Karpas-422 (cell line): Measurements from ENCODE around the gene CLRN1. TPM values are rescaled to one million over a fixed set of nuclear protein-coding genes. Genes with fewer than 3 reads are reported as not detected.
"Not testable (repeated sequence)": the region's sequence is repeated elsewhere in the genome, so short reads cannot be mapped to it uniquely, and the experiment has no call there.

Experiments used
- DNase-seq: peaks from one replicate; pipeline ENCODE4 v3.0.0-alpha.2; 2015
- H2AFZ ChIP-seq: fragments of 200-600 bp; sonication (generic); 2 replicates; pipeline ENCODE4 v1.6.1; 2014; ENCODE audit warnings: antibody characterized with exemption, low read length, mixed read lengths
- H3K27ac ChIP-seq: fragments of 200-600 bp; sonication (generic); 2 replicates; pipeline ENCODE4 v1.5.1; 2014; ENCODE audit warnings: mild to moderate bottlenecking, low read length, moderate library complexity
- H3K27me3 ChIP-seq: fragments of 200-600 bp; sonication (generic); 2 replicates; pipeline ENCODE4 v1.6.1; 2014; ENCODE audit warnings: low read length, mixed read lengths
- H3K36me3 ChIP-seq: fragments of 200-600 bp; sonication (generic); 2 replicates; pipeline ENCODE4 v1.6.1; 2014; ENCODE audit warnings: low read length, mixed read lengths; ENCODE audit not compliant: insufficient read depth
- H3K4me1 ChIP-seq: fragments of 200-600 bp; sonication (generic); 2 replicates; pipeline ENCODE4 v1.6.1; 2014; ENCODE audit warnings: mild to moderate bottlenecking, low read length, mixed read lengths
- H3K4me2 ChIP-seq: fragments of 200-600 bp; sonication (generic); 2 replicates; pipeline ENCODE4 v1.6.1; 2014; ENCODE audit warnings: low read length, low read depth, mild to moderate bottlenecking; ENCODE audit not compliant: poor library complexity, severe bottlenecking
- H3K4me3 ChIP-seq: fragments of 200-600 bp; sonication (generic); 2 replicates; pipeline ENCODE4 v1.5.1; 2014; ENCODE audit warnings: mild to moderate bottlenecking, antibody characterized with exemption, low read length, mixed read lengths
- H3K79me2 ChIP-seq: fragments of 200-600 bp; sonication (generic); 2 replicates; pipeline ENCODE4 v1.6.1; 2014; ENCODE audit warnings: mild to moderate bottlenecking, low read length, mixed read lengths
- H3K9ac ChIP-seq: fragments of 200-600 bp; sonication (generic); 2 replicates; pipeline ENCODE4 v1.6.0; 2014; ENCODE audit warnings: low read length
- H3K9me2 ChIP-seq: fragments of 200-600 bp; sonication (generic), shearing (Covaris generic); replicated peaks from 2 replicates; pipeline ENCODE4 v1.6.0; 2014; ENCODE audit warnings: mild to moderate bottlenecking, low read length, moderate library complexity; ENCODE audit not compliant: insufficient read depth
- H3K9me3 ChIP-seq: fragments of 300-700, 200-600 bp; sonication (generic); 2 replicates; pipeline ENCODE4 v1.6.1; 2014; ENCODE audit warnings: low read length, mixed read lengths
- H4K20me1 ChIP-seq: fragments of 200-600 bp; sonication (generic); 2 replicates; pipeline ENCODE4 v1.6.1; 2014; ENCODE audit warnings: mild to moderate bottlenecking, antibody characterized with exemption, low read length, low read depth; ENCODE audit not compliant: insufficient read depth
- total RNA-seq: library from RNA; depleted of rRNA; stranded (reverse); fragments of >200 nt; shearing (Covaris generic); gene quantifications from 2 replicates; pipeline ENCODE4 v1.2.3, GENCODE V29; 2014; ENCODE audit warnings: low replicate concordance

Gene CLRN1
- total RNA-seq, 1 experiment from 2014 or later = not detected

GRCh38 chr3:150989208-150989607 lies 16.7 kb upstream of the CLRN1 start:
- Histone ChIP-seq H3K9me3 (no peaks in the 10 kb centered on the region), H3K4me2 (no peak overlapping the region), H3K36me3 (no peaks in the 10 kb centered on the region), H3K27me3 (no peaks in the 10 kb centered on the region), H3K9ac (no peak overlapping the region), H3K4me1 (no peaks in the 10 kb centered on the region), H4K20me1 (no peaks in the 10 kb centered on the region), H2AFZ (no peak overlapping the region), H3K9me2 (no peaks in the 10 kb centered on the region), H3K27ac (no peak overlapping the region), H3K79me2 (no peaks in the 10 kb centered on the region), H3K4me3 (no peak overlapping the region)
- no peak for DNase-seq

GRCh38 chr3:150988395-150988794 lies 15.9 kb upstream of the CLRN1 start:
- not testable (repeated sequence) for DNase-seq, H3K4me3 ChIP-seq, H2AFZ ChIP-seq, H3K9ac ChIP-seq, H3K36me3 ChIP-seq, H4K20me1 ChIP-seq, H3K9me3 ChIP-seq, H3K27ac ChIP-seq, H3K4me1 ChIP-seq, H3K27me3 ChIP-seq, H3K9me2 ChIP-seq, H3K79me2 ChIP-seq, H3K4me2 ChIP-seq

GRCh38 chr3:150985711-150986110 lies 13.2 kb upstream of the CLRN1 start:
- no peaks in the 10 kb centered on the region for H3K36me3 ChIP-seq
- no peaks in the 10 kb centered on the region for H4K20me1 ChIP-seq
- H3K4me3 ChIP-seq = no peak overlapping the region
- no peaks in the 10 kb centered on the region for H3K9me3 ChIP-seq
- H3K9me2 ChIP-seq = no peaks in the 10 kb centered on the region
- H3K9ac ChIP-seq = no peak overlapping the region
- H3K27ac ChIP-seq = no peak overlapping the region
- H2AFZ ChIP-seq = no peak overlapping the region
- H3K4me2 ChIP-seq = no peak overlapping the region
- no peak for DNase-seq
- H3K4me1 ChIP-seq = no peaks in the 10 kb centered on the region
- H3K79me2 ChIP-seq = no peaks in the 10 kb centered on the region
- no peaks in the 10 kb centered on the region for H3K27me3 ChIP-seq

- Histone ChIP-seq H3K27me3 (no peaks in the 10 kb centered on the region), H3K4me2 (no peak overlapping the region), H3K36me3 (no peaks in the 10 kb centered on the region), H4K20me1 (no peaks in the 10 kb centered on the region), H3K4me3 (no peak overlapping the region), H3K4me1 (no peaks in the 10 kb centered on the region), H3K9me2 (no peaks in the 10 kb centered on the region), H3K9me3 (no peaks in the 10 kb centered on the region), H2AFZ (no peak overlapping the region), H3K79me2 (no peaks in the 10 kb centered on the region), H3K9ac (no peak overlapping the region), H3K27ac (no peak overlapping the region)
- DNase-seq = no peak
These were observed 11.5 kb upstream of the CLRN1 start for GRCh38 chr3:150984066-150984465.

- Histone ChIP-seq H3K4me2 (no peak overlapping the region), H3K9ac (no peak overlapping the region), H3K27ac (no peak overlapping the region), H3K4me3 (no peak overlapping the region), H3K27me3 (no peaks in the 10 kb centered on the region), H3K4me1 (no peaks in the 10 kb centered on the region), H3K9me2 (no peaks in the 10 kb centered on the region), H3K36me3 (no peaks in the 10 kb centered on the region), H2AFZ (no peak overlapping the region), H3K9me3 (no peaks in the 10 kb centered on the region), H4K20me1 (no peaks in the 10 kb centered on the region), H3K79me2 (no peaks in the 10 kb centered on the region)
- no peak for DNase-seq
These were observed 6.1 kb upstream of the CLRN1 start for GRCh38 chr3:150978566-150979148.

- no peak overlapping the region for H3K9ac ChIP-seq
- no peaks in the 10 kb centered on the region for H3K9me2 ChIP-seq
- no peak overlapping the region for H3K4me3 ChIP-seq
- no peak for DNase-seq
- no peak overlapping the region for H3K27ac ChIP-seq
- H3K4me1 ChIP-seq = no peaks in the 10 kb centered on the region
- no peak overlapping the region for H3K4me2 ChIP-seq
- H3K9me3 ChIP-seq = no peaks in the 10 kb centered on the region
- H2AFZ ChIP-seq = no peak overlapping the region
- no peaks in the 10 kb centered on the region for H3K36me3 ChIP-seq
- H3K79me2 ChIP-seq = no peaks in the 10 kb centered on the region
- no peaks in the 10 kb centered on the region for H3K27me3 ChIP-seq
- no peaks in the 10 kb centered on the region for H4K20me1 ChIP-seq
These were observed 3.5 kb upstream of the CLRN1 start for GRCh38 chr3:150975992-150976368.

- H3K4me3 ChIP-seq = no peak overlapping the region
These were observed 2.8 kb upstream of the CLRN1 start for GRCh38 chr3:150975086-150975991.

GRCh38 chr3:150970665-150971324 lies 1.7 kb downstream of the CLRN1 start:
- no peak overlapping the region for H2AFZ ChIP-seq
- H3K9ac ChIP-seq = no peak overlapping the region
- no peak overlapping the region for H3K27ac ChIP-seq
- no peaks in the 10 kb centered on the region for H3K36me3 ChIP-seq
- no peaks in the 10 kb centered on the region for H3K9me3 ChIP-seq
- H3K79me2 ChIP-seq = no peaks in the 10 kb centered on the region
- no peak for DNase-seq
- no peaks in the 10 kb centered on the region for H4K20me1 ChIP-seq
- no peaks in the 10 kb centered on the region for H3K27me3 ChIP-seq
- no peaks in the 10 kb centered on the region for H3K9me2 ChIP-seq
- H3K4me3 ChIP-seq = no peak overlapping the region
- no peaks in the 10 kb centered on the region for H3K4me1 ChIP-seq
- H3K4me2 ChIP-seq = no peak overlapping the region

More at GRCh38 chr3:150975086-150975991, 2.8 kb upstream of the CLRN1 start:
- H3K27me3 ChIP-seq = no peaks in the 10 kb centered on the region
- H3K79me2 ChIP-seq = no peaks in the 10 kb centered on the region
- no peak for DNase-seq
- H4K20me1 ChIP-seq = no peaks in the 10 kb centered on the region
- no peak overlapping the region for H3K4me2 ChIP-seq
- no peak overlapping the region for H3K27ac ChIP-seq
- no peaks in the 10 kb centered on the region for H3K4me1 ChIP-seq
- no peaks in the 10 kb centered on the region for H3K9me2 ChIP-seq
- H2AFZ ChIP-seq = no peak overlapping the region
- no peaks in the 10 kb centered on the region for H3K9me3 ChIP-seq
- no peak overlapping the region for H3K9ac ChIP-seq
- H3K36me3 ChIP-seq = no peaks in the 10 kb centered on the region
